NT2/D1 (cell line): Measurements from ENCODE around the gene BRME1.

ENCODE experiments used
- SUZ12 ChIP-seq: IDR thresholded peaks from 2 replicates; pipeline ENCODE4 v1.6.1; 2011; ENCODE audit not compliant: insufficient read length, insufficient read depth; ENCODE audit errors: extremely low read depth
- YY1 ChIP-seq: IDR thresholded peaks from 2 replicates; pipeline ENCODE4 v1.6.1; 2011; ENCODE audit not compliant: insufficient read length, insufficient read depth

DNA sequence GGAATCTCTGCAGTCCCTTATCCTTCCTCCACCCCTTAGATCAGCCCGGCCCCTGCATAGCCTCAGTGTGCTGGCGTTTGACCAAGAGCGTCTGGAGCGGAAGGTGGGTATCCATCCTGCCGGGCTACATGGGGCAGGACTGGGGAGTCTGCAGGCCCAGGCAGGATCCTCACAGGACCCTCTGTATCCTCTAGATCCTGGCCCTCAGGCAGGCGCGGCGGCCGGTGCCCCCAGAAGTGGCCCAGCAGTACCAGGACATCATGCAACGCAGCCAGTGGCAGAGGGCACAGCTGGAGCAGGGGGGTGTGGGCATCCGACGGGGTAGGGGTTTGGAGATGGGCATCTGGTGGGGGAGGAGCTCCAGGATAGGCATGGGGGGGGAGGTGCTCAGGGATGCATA, 23.4 kb upstream of the BRME1 start:
- TF ChIP-seq SUZ12: no peak
- TF ChIP-seq YY1: no peak
